Stimulated activated CD8-positive, alpha-beta memory T cell treated with anti-CD3 and anti-CD28 coated beads, Interleukin-12 subunit alpha, Interleukin-12 subunit beta, amount 100 ng/mL, for 24 hours (primary cell): Measurements from ENCODE around the gene CCDC126.
"Not testable (repeated sequence)": the region's sequence is repeated elsewhere in the genome, so short reads cannot be mapped to it uniquely, and the experiment has no call there.

ENCODE experiments used
- DNase-seq: peaks from one replicate; pipeline ENCODE4 v3.0.0-alpha.2; 2020; ENCODE audit errors: extremely low read depth

CCDC126 gene

GRCh38 chr7:23597094-23598091 is at the start of gene CCDC126:
TSS of gene CCDC126 (plus strand) at chr7:23597382. CDS start at chr7:23611316, 13,934 bp downstream.
- peak; percentile 59 for DNase-seq

GRCh38 chr7:23547662-23548061 is 49.5 kb upstream of the CCDC126 start:
- DNase-seq, result no peak

- DNase-seq, result no peak
Measured at GRCh38 chr7:23558303-23558702, 38.9 kb upstream of the CCDC126 start.

- no peak for DNase-seq
Measured at GRCh38 chr7:23570592-23571200, 26.5 kb upstream of the CCDC126 start.

- DNase-seq, result not testable (repeated sequence)
Measured at GRCh38 chr7:23581975-23582374, 15.2 kb upstream of the CCDC126 start.

GRCh38 chr7:23585304-23585703 is 11.9 kb upstream of the CCDC126 start:
- not testable (repeated sequence) for DNase-seq

- no peak for DNase-seq
Measured at GRCh38 chr7:23586159-23586558, 11.0 kb upstream of the CCDC126 start.

GRCh38 chr7:23590529-23590928 is 6.7 kb upstream of the CCDC126 start:
- no peak for DNase-seq

- no peak for DNase-seq
Measured at GRCh38 chr7:23593706-23594105, 3.5 kb upstream of the CCDC126 start.

- DNase-seq, result no peak
Measured at GRCh38 chr7:23594879-23595604, 2.1 kb upstream of the CCDC126 start.

GRCh38 chr7:23598296-23598695 is 1.1 kb downstream of the CCDC126 start:
- no peak for DNase-seq

- no peak for DNase-seq
Measured at GRCh38 chr7:23600236-23600635, 3.1 kb downstream of the CCDC126 start.

GRCh38 chr7:23603632-23604295 is 6.6 kb downstream of the CCDC126 start:
- no peak for DNase-seq

- no peak for DNase-seq
Measured at GRCh38 chr7:23604296-23604640, 7.1 kb downstream of the CCDC126 start.

GRCh38 chr7:23607130-23607529 is 9.9 kb downstream of the CCDC126 start:
- no peak for DNase-seq

GRCh38 chr7:23607866-23608265 is 10.7 kb downstream of the CCDC126 start:
- DNase-seq, result no peak

GRCh38 chr7:23615331-23615730 is 18.1 kb downstream of the CCDC126 start:
- no peak for DNase-seq

- DNase-seq, result no peak
Measured at GRCh38 chr7:23616593-23616992, 19.4 kb downstream of the CCDC126 start.

- no peak for DNase-seq
Measured at GRCh38 chr7:23617482-23617881, 20.3 kb downstream of the CCDC126 start.

GRCh38 chr7:23618241-23618640 is 21.1 kb downstream of the CCDC126 start:
- DNase-seq, result no peak

- no peak for DNase-seq
Measured at GRCh38 chr7:23619141-23619540, 22.0 kb downstream of the CCDC126 start.

GRCh38 chr7:23622506-23622925 is 25.3 kb downstream of the CCDC126 start:
- DNase-seq, result no peak
